Fibroblast of upper back skin (primary cell): ENCODE data around the gene TMEM18.

Experiments
- DNase-seq: peaks from one replicate; pipeline ENCODE4 v3.0.0-alpha.2; 2013

The TMEM18 gene

GRCh38 chr2:650343-651310 is 26.6 kb downstream of the TMEM18 start:
- DNase-seq = peak; percentile 36

DNA sequence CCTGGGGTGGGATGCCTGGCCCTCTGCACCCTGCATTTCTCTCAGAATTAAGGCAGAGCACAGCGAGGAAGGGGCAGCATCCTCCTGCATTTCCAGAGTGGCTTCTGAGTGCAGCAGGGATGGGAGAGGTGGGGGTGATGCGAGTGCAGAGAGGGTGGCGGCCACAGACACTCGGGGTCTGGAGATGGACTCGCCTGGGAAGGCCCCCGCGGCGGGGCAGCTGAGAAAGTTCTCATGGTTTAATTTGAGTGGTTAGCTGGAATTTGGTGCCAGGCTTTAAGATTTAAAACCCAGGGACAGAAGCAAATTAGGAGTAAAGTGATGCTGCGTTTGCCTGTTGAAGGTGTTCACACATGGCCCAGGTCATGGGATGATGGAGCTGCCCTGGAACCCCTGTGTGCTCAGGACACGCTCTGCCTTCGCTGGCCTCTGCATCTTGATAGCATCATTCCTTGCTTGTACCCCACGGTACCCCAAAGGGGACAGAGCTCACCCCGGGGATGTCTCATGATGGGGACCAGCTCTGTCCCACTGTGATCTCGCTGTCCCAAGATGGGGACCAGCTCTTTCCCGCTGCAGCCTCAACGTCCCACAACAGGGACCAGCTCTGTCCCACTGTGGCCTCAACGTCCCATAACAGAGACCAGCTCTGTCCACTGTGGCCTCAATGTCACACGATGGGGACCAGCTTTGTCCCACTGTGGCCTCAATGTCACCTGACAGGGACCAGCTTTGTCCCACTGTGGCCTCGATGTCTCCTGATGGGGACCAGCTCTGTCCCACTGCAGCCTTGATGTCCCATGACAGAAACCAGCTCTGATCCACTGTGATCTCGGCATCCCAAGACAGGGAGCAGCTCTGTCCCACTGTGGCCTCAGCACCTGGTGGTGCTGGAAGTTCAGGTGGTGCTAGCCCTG is 27.5 kb downstream of the TMEM18 start:
- DNase-seq = no peak

- DNase-seq = no peak
Observed at GRCh38 chr2:648476-649424, 28.5 kb downstream of the TMEM18 start.

GRCh38 chr2:647691-648231 is 29.4 kb downstream of the TMEM18 start:
- no peak for DNase-seq

GRCh38 chr2:647003-647560 is 30.1 kb downstream of the TMEM18 start:
- DNase-seq = no peak

- no peak for DNase-seq
Observed at GRCh38 chr2:644871-645270, 32.3 kb downstream of the TMEM18 start.

DNA sequence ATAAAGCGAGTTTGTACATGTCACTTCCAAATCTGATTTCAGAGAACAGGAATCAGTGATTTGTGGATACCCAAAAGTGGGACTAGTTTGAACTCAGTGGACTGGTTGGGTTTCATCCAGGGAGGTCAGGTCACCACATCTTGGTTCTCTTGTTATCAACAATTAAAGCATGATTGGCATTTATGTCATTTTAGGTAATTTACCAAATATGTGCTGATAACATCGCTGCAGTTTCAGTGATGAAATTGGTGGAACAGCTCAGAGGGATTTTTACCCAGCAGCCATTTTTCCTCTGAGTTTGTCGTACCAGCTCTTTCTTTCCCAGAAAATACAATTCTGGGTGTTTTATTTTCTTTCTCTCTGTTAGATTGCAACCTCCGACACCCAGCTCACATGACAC is 33.4 kb downstream of the TMEM18 start:
- DNase-seq = no peak

DNA sequence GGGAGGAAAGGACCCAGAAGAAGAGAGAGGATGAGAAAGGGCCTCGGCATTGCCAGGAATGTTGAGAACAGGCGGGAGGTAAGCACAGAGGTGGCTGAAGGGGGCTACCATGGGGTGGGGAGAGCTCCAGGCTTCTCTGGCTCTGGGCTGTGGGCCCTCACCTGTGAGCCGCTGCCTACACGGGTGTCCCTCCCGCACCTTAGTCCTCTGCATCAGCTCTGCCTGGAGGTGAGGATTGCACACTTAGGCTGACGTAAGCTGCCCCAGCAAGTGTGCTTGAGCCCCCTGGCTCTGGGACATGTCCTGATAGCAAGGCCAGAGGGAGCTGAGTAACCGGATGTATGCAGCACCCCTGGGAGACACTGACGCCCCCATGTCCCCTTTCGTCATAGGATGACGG is 33.9 kb downstream of the TMEM18 start:
- DNase-seq = no peak

GRCh38 chr2:641872-642815 is 35.1 kb downstream of the TMEM18 start:
- DNase-seq = no peak

DNA sequence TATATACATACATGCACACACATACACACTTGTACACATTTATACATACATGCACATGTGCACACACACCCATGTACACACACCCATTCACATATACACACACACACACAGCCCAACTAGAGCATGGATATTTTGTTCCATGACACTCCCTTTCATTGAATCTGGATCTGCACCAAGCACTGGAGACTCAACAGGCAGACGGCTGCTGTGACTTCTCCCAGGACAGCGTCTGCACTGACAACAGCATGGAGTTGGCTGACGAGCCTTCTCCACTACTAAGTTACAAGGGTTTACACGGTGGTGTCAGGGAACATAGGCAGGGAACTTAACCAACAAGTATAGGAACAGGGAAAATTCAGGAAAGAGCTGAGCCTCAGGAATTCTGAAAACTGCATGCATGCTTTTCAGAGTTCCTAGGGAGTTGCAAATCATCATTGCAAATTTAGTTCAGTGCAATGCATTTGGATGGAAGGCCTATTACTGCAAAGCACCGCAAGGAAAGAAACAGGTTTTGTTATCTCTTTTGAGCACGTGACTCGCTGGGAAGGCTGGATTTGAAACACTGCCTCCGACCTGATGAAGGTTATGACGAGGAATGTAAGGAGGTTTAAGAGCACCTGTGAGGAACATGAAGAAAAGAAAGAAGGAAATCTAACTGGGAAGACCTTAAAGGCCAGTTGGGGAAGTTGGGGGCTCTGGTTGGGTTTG is 35.9 kb downstream of the TMEM18 start:
- DNase-seq = no peak

DNA sequence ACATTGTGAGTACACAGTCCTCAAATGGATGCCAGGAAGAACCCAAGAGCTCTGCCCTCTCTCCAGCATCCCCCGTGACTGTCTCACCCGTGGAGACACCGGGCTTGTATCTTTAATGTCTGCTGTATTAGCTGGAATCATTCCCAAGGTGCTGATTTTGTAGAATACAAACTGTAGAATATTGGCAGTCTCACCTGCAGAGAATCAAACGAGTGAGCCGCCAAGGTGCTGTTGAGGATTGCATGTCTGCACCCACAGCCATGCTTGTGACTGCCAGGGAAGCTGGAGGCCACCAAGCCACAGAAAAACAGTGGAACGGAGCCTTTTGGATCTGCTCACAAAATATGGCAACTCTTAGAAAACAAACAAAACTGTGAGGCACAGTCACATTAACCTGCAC is 37.5 kb downstream of the TMEM18 start:
- DNase-seq = no peak

- no peak for DNase-seq
Observed at GRCh38 chr2:637804-638203, 39.4 kb downstream of the TMEM18 start.

DNA sequence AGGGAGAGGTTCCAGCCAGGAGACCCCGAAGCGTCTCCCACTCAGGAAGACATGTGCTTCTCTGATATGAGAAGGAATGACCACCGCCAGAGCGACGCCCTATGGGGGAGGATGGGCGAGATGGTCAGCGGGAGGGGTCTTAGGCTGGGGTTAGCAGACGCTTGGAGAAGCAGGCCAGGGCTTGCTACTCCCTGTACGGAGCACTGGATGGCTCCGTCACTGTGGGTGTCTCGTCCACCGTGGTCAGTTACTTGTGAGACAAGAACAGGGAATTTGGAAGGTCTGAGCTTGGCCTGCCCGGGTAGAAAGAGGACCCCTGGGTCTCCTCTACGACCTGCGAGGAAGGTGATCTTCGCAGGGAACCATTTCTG is 39.8 kb downstream of the TMEM18 start:
- DNase-seq = no peak

DNA sequence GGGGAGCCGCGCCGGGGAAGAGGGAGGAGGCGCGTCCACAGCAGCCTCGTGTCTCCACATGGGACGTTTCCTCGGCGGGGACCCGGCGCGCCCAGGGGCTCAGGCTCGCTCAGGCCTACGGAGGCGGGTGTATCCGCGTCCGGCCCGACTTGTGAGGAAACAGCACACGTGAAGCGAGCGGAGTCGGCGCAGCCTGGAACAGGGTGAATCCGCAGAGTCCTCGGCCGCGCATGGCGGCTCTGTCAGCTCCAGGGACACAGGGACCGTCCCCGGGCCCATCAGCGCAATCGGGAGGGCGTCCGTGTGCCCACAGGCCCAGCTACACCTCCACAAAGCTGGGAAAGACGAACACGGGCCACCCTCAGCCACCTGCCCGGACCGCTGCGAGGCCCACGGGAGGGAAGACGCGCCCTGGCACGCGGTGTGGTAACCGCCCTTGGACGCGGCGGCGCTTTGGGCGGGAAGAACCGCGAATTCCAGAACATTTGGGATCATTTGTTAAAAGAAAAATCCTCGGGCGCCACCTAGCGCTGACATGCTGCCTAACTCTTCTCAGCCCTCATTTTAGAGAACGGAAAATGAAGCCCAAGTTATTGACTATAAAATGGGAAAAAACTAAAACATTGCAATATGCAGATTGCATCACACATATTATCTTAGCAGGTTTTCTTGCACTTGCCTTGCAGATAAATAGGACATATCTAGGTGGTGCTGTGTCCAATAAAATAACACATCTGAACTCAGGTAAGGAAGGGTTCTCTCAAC is 40.4 kb downstream of the TMEM18 start:
- peak; percentile 68 for DNase-seq

DNA sequence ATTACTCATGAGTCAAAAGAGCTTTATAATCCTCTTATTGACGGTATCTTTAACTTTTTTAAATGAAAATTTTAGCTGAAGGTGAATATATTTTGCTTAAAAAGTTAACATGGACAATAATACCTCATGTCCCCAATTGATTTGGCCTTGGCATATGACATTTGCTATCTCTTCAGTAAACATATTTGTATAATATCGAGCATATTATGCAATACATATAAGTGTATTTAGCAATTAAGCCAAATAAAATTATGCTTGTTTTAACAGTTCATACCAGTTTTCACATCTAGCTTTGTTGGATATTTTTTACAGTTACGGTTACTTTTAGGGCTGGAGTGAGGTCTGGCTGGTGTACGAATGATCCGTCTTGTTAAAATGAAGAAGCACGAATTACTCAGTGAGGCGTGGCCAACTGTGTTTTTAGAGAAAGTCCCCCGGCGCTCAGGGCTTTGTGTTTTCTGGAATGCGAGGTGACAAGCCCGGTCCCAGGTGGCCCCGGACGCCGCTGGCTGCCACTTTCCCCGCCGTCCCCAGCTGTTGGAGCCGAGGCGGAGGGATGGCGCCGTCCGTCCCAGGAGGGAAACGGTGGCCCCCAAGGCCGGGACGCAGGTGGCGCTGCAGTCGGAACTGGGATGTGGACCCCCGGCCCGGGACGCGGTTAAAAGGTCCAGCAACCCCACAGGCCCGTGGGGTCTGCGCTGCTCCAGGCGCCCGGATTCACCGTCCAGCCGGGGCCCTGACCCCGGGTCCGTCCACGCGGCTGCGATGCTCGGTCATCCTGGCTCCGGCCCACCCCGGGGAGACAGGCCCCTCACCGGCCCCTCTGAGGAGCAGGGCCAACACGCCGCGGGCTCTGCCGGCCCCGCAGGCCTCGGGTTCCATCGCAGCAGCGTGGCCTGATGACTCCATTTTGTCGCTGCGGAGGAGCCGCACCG is 41.3 kb downstream of the TMEM18 start:
- DNase-seq = no peak

DNA sequence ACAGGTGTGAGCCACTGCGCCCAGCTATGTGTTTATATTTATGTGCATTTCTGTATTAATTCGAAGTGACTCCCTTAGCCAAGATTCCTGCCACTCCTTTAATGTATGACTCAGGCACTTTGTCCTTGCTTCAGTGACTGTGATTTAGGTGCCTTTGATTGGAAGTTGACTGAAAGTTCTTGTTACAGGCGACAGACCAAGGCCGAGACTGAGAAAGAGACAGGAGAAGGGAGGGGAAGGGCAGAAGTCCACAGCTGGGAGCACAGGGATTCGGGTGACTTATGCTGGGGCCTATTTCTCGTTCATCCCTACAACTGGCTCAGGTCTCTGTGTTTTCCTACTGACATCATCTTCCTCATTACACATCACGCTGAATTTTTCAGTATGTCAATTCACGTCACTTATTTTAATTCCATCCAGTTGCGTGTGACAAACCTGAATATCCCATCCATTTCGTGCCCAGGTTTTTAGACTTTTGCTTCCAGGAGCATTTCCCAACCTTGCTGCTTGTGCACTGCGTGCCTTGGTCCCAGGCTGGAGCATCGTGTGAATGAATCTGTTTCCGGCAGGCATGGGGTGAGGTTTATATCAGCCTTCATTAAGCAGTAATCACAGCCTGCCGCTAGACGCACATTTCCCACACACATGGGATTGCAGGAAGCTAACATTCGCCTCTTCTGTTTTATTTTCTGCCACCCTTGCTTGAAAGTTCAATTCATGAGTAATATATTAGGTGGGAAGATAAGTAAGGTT is 42.4 kb downstream of the TMEM18 start:
- DNase-seq = no peak

- DNase-seq = no peak
Observed at GRCh38 chr2:634041-634440, 43.2 kb downstream of the TMEM18 start.
